HG02571 (cell line): ENCODE results near the gene RAD23A.
"Not testable (repeated sequence)": the region's sequence is repeated elsewhere in the genome, so short reads cannot be mapped to it uniquely, and the experiment has no call there.

Experiments
- ATAC-seq: cut with Tn5 transposase; IDR thresholded peaks from one replicate; pipeline ENCODE4 v1.9.1; 2021; ENCODE audit warnings: mild to moderate bottlenecking, moderate library complexity; ENCODE audit not compliant: unreplicated experiment

RAD23A gene

GRCh38 chr19:12954612-12954962 is 8.9 kb downstream of the RAD23A start:
- ATAC-seq: no peak

- ATAC-seq: not testable (repeated sequence)
Observed at GRCh38 chr19:12955575-12955974, 9.9 kb downstream of the RAD23A start.

GRCh38 chr19:12955996-12956395 is 10.3 kb downstream of the RAD23A start:
- ATAC-seq: no peak

GRCh38 chr19:12956446-12957388 is 11.1 kb downstream of the RAD23A start, which contains the start of gene GADD45GIP1:
Gene GADD45GIP1, minus strand, starts transcription at chr19:12957223. Its CDS starts 11 bp downstream, at chr19:12957212.
- ATAC-seq: peak; percentile 68

- ATAC-seq: not testable (repeated sequence)
Observed at GRCh38 chr19:12957389-12957952, 11.8 kb downstream of the RAD23A start.

GRCh38 chr19:12959481-12959880 is 13.8 kb downstream of the RAD23A start:
- ATAC-seq: no peak

GRCh38 chr19:12965017-12965811 is 19.6 kb downstream of the RAD23A start:
- peak; percentile 74 for ATAC-seq

GRCh38 chr19:12965812-12966135 is 20.1 kb downstream of the RAD23A start:
- no peak for ATAC-seq

- ATAC-seq: no peak
Observed at GRCh38 chr19:12967907-12968306, 22.2 kb downstream of the RAD23A start.

GRCh38 chr19:12969292-12969988 is 23.8 kb downstream of the RAD23A start, which contains the start of gene DAND5:
Gene DAND5, plus strand, starts transcription at chr19:12969576. Its CDS starts 85 bp downstream, at chr19:12969661.
- no peak for ATAC-seq

- ATAC-seq: no peak
Observed at GRCh38 chr19:12970070-12970820, 24.6 kb downstream of the RAD23A start.

GRCh38 chr19:12973236-12973635 is 27.6 kb downstream of the RAD23A start:
- ATAC-seq: no peak

- ATAC-seq: no peak
Observed at GRCh38 chr19:12974301-12975220, 28.9 kb downstream of the RAD23A start.

GRCh38 chr19:12975221-12975741 is 29.6 kb downstream of the RAD23A start:
- no peak for ATAC-seq

- ATAC-seq: not testable (repeated sequence)
Observed at GRCh38 chr19:12976109-12976508, 30.4 kb downstream of the RAD23A start.

- ATAC-seq: no peak
Observed at GRCh38 chr19:12979974-12980373, 34.3 kb downstream of the RAD23A start.

GRCh38 chr19:12982648-12983047 is 37.0 kb downstream of the RAD23A start:
- no peak for ATAC-seq

- ATAC-seq: no peak
Observed at GRCh38 chr19:12983091-12983490, 37.4 kb downstream of the RAD23A start.
